Stimulated activated CD4-positive, alpha-beta T cell treated with anti-CD3 and anti-CD28 coated beads, Interleukin-1b, Interleukin-23, amount 100 ng/mL, for 4 hours (primary cell): ENCODE data around the gene CCDC27.

ENCODE experiments used
- DNase-seq, 2 donors: peaks; one replicate each; pipeline ENCODE4 v3.0.0-alpha.2; 2020; ENCODE audit warnings: low read depth in 2 of 2

Gene CCDC27

GRCh38 chr1:3752400-3752945, at the start of gene CCDC27:
TSS of gene CCDC27 (plus strand) at chr1:3752450. CDS start at chr1:3752482, 32 bp downstream.
- DNase-seq: no peak

DNA sequence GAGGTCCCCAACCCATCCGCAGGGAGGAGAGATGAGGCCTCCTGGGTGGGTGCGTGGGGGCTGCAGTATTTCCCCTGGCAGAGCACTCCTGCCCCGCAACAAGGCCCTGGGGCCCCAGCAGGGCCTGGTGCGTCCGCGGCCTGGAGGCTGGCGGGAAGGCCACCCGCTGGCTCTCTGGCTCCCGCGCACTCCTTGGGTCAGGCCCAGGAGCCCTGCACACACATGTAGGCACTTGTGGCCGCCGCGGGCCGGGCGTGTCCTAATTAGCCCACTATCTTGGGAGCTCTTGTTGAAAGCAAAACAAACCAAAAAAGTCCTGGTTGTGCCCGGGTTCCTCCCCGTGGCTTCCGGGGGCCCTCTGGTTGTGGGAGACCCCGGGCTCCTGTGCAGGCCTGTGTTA, 49.7 kb upstream of the CCDC27 start:
- no peak for DNase-seq

DNA sequence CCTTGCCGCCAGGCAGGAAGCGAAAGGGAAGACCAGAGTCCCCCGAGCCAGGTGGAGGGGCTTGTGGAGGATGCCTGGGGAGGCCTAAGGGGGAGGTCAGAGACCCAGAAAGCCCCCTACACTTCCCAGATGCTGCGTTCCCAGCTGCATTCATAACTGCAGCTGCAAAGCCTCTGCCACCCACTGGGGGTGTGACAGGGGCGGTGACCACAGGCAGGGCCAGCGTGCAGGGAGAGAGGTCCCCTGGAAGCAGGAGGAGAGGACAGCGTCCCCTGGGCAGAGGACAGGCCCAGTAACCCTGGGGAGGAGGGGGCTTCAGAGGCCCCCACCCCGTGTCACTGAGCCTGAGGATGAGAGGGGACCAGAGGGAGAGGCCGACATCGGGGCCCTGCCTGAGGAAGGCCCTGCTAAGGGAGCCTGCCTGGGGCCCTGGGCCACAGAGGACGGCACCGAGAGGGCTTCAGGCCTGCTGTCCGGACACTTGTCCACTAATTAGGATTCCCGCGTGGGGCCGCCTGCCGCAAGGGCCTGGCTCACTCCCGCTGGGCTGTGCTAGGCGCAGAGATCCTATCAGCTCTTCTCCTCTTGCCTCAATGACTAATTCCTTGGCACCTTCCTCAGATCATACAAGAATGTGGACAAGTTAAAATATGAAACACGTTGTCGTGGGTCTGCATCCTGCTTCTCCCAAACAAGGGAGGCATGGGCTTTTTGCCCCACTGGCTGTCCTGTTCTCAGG, 49.1 kb upstream of the CCDC27 start:
- no peak for DNase-seq

DNA sequence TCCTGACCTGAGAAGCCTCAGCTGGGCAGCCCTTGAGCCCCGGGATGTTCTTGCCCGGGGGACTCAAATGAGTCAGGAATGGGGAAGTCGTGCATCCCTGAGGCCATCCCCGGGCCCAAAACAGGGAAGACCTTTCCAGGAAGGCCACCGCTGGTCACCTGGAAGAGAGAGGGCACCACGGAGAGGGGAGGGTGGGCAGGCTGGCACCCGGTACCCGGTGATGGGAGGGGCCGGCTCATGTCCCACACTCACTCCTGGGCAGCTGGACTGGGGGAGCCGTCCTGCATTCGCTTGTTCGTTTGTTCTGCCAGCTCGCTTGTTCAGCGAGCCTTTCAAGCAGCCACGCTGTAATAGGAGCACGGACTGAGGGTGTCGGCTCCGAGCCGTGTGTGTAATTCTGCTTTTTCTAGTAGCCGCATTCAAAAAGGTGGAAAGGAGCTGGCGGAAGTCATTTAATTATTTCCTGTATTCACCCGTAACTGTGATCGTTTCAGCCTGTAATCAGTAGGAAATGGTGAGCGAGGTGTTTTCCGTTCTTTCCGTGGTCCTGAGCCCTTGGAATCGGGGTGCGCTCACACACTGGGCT, 48.4 kb upstream of the CCDC27 start:
- DNase-seq: no peak

GRCh38 chr1:3705341-3705950, 46.8 kb upstream of the CCDC27 start:
- no peak for DNase-seq

DNA sequence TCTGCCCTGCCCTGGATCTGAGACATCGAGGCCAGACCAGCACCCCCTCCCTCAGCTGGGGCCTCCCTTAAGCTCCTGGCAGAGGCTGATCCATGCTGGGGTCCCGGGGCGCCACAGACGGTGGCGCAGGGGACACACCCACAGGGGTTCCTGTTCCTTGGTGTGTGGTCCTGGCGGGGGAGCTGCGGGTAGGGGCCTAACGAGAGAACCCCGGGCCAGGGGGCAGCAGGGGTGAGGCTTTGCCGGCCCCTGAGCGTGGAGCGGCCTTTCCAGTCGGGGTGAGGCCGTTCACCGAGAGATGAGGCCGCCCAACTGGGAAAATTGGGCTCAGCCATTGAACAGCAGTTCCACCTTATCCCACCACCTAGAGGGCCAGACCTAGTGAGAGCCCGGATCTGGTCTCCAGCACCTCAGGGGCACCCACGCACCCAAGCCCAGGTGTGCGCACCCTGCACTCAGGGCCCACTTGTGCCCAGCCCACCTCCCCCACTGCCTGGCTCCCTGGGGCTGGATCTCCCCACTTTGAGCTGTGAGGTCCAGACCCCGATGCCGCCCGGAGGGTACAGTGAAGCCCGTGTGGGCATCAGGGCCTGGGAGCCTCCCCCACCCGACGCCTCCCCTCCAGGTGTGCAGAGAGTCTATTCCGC, 45.5 kb upstream of the CCDC27 start:
- no peak for DNase-seq

GRCh38 chr1:3707298-3707938, 44.8 kb upstream of the CCDC27 start:
- DNase-seq: no peak

DNA sequence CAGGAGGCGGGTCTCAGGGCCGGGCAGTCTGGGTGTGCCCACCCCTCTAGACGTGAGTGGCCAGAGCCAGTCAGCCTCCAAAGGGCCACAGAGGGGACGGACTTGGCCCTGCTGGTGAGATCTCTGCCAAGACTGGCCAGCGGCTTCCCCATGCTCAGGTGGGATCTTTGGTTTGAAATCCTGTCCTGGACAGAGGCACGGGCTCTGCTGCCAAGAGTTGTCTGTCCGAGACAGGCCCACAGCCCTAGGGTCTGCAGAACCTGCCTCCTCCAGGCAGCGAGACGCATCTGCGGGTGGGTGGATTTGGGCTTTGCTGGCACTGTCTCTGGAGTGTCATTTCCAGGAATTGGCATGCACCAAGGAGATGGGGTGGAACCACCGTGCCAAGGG, 44.3 kb upstream of the CCDC27 start:
- no peak for DNase-seq

DNA sequence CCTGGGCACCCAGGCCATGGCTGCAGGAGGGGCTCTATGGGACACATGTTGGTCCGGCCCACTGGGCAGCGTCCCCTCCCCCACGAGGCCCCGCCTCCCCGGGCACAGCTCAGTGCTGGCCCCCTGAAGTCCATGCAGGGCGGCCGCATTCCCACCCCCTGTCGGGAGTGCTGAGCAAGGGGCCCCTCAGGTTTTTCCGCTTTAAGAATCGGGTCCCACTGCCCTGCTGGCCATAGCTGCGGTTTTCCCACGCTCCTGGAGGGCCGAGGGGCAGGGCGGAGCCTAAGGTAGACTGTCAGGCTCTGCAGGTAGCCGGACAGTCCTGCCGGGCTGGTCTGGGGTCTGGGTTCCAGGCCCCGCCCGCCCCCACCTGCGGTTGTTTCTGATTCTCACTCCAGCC, 43.5 kb upstream of the CCDC27 start:
- no peak for DNase-seq

GRCh38 chr1:3710251-3710650, 42.0 kb upstream of the CCDC27 start:
- no peak for DNase-seq

- DNase-seq: no peak
Measured at GRCh38 chr1:3711381-3711779, 40.9 kb upstream of the CCDC27 start.

DNA sequence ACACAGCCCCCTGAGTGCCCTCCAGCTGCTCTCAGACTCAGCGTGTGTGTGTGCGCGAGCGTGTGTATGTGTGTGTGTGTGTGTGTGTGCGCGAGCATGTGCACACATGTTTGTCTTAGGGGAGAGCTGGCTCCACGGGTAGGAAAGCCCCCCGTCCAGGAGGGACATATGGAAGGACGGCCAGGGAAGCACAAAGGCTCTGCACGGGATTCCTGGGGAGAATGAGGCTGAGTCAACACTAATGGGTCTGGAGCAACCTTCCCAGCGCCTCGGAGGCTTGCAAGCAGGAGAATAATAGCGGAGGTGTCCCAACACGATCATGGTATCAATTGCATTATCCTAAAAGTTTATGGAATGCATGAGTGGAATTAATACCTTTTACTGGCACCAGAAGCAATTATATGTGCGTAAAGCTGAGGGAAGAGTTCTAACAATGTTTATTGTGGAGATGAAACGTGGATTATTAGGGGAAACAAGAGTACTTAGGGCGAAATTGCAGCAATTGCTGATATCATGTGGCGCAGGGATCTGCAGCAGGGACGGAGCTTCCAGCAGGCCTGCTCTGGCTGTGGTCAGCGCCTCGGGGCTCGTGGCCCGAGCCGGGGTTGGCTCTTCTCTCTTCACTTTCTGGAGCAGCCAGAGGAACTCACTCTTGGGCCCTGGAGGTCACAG, 40.3 kb upstream of the CCDC27 start:
- DNase-seq: no peak

DNA sequence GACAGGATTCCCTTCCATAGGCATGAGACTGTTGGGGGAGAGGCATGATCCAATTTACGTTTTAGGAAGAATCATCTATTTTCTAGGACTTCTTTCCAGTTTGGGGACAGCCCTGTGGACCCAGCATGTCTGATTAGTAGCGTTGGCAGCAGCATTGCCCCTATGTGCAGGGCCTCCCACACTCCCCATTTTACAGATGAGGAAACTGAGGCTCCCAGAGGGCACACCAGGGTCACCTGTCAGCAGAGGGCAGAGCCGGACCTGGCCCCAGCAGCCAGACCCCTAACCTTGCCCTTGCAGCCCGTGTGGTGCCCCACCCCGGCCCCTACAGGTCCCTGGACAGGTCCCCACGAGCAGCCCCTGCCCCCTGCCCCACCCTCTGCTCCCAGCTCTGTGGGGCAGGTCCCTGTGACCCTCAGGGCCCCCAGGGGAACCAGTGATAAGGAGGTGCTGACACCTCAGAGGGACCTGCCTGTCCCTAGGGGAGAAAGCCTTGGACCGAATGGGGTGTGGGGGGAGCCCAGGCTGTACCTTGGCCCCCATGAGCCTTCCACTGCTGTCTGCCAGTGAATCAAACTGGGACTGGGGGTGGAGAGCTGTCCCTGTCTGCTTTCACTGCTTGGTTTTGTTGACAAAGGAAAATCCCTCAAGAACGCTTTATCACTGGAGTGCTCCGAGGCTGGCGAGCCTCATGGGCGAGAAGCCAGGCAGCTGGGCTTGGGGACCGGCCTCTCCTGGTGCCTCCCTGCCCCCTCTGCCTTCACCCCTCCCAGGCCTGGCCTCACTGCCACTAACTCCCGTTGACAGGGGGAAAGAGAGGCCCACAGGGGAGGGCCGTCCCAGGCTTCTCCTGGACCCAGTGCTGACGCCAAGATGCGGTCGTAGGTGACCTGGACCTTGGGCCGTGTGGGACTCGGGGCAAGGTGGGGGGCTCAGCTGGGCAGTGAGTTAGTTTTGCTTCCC, 39.4 kb upstream of the CCDC27 start:
- DNase-seq: no peak

DNA sequence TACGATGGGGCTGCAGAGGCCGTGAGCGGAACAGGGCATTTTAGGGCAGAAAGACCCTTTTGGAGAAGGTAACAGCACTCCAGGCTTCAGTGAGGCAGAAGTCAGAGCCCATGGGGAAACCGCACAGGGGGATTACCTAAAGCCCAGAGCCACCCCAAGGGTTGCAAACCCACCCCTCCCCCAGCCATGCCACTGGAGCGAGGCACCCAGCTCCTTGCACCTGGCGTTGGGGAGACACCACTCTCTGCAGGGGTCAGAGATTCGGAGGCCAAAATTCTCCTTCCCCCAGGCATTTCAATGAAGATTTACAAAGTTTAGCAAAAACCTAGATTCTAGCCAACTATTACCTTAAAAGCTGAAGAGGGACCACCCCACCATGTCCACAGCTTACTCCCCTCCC, 38.4 kb upstream of the CCDC27 start:
- no peak for DNase-seq

- DNase-seq: no peak
Measured at GRCh38 chr1:3714284-3714741, 37.9 kb upstream of the CCDC27 start.

DNA sequence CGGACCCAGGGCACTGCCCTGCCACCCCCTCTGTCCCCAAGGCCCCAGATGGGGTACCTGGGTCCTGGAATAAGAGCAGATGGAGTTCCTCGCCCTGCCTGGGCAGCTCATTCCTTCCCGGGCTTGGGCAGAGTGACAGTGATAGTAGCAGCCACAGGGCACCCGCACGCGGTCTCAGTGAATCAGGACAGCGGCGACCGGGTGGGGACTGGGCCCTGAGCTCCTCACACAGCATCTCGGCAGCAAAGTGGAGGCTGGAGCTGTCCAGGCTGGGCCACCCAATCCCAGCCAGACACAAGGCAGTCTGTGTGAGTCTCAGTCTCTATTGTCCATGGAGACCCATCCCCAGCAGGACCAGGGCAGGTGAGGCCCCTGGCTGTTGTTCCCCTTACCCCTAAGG, 37.4 kb upstream of the CCDC27 start:
- DNase-seq: no peak

DNA sequence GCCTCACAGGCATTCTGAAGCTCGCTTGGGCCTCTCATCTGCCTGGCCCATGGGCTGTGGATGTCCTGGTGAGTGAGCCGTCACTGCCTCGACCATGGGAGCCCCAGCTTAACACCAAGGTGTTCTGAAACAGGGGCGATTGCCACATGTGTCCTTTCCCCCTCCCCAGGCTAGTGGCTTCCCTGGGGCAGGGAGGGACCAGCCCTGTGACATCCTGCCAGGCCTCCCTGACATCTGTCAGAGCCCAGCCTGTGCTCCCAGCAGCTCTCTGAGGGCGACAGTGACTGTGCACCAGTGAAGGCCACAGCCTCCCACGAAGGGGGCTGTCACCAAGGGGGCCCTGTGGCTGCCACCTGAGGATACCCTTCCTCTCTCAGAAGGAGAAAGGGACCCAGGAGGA, 35.9 kb upstream of the CCDC27 start:
- no peak for DNase-seq

- no peak for DNase-seq
Measured at GRCh38 chr1:3717041-3717714, 35.1 kb upstream of the CCDC27 start.
